Glutamatergic neuron (in vitro differentiated cells): ENCODE measurements around the gene HLA-DQB1. TPM values are rescaled to one million over a fixed set of nuclear protein-coding genes. Genes with fewer than 3 reads are reported as not detected.

Experiments
- DNase-seq: peaks from one replicate; pipeline ENCODE4 v3.0.0; 2022
- H3K27ac Mint-ChIP-seq: one replicate; pipeline ENCODE4 v1.8.0; 2020; ENCODE audit warnings: mild to moderate bottlenecking, mixed read lengths, inconsistent platforms; ENCODE audit not compliant: unreplicated experiment
- H3K27me3 Mint-ChIP-seq: one replicate; pipeline ENCODE4 v1.8.0; 2020; ENCODE audit warnings: mild to moderate bottlenecking, moderate library complexity, mixed read lengths, inconsistent platforms; ENCODE audit not compliant: unreplicated experiment
- H3K36me3 Mint-ChIP-seq: one replicate; pipeline ENCODE4 v1.8.0; 2020; ENCODE audit warnings: mild to moderate bottlenecking, mixed read lengths, inconsistent platforms; ENCODE audit not compliant: unreplicated experiment
- H3K4me1 Mint-ChIP-seq: one replicate; pipeline ENCODE4 v1.8.0; 2020; ENCODE audit warnings: mild to moderate bottlenecking, low read depth, mixed read lengths, inconsistent platforms; ENCODE audit not compliant: unreplicated experiment
- H3K4me3 Mint-ChIP-seq: one replicate; pipeline ENCODE4 v1.8.0; 2020; ENCODE audit warnings: mild to moderate bottlenecking, mixed read lengths, inconsistent platforms; ENCODE audit not compliant: unreplicated experiment
- H3K9me3 Mint-ChIP-seq: one replicate; pipeline ENCODE4 v1.8.0; 2020; ENCODE audit warnings: mild to moderate bottlenecking, moderate library complexity, mixed read lengths, inconsistent platforms; ENCODE audit not compliant: unreplicated experiment
- CTCF ChIP-seq: fragments of 200-600 bp; sonication (generic); IDR thresholded peaks from one replicate; pipeline ENCODE4 v1.5.0; 2021; ENCODE audit not compliant: partially characterized antibody, unreplicated experiment
- total RNA-seq: library from RNA; stranded (reverse); fragmentation: NEBNext Ultra II Directional; extraction: Animal tissue kit (Norgen Biotek cat#: 25700); gene quantifications from one replicate; pipeline ENCODE4 v1.2.1, GENCODE V29; 2021; ENCODE audit not compliant: unreplicated experiment

Gene HLA-DQB1
- total RNA-seq, 1 donor from 2014 or later = not detected

DNA sequence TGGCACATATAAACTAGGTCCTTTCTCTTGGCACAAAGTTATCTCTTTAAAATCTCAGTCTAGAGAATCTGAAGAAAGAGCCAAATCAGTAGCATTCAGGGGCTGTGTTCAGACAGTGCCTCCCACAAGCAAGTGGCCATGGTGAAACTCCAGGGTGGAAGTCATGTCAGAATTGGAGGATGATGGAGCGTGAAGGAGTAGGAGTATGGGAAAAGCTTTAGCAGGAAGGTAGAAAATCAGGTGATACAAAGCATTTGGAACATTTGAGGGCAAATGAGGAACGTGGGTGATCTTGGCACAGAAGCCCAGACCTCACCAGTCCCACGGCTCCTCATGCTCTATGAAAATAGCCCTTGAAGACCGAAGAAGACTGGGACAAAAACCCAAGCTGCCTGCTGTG lies 2.8 kb upstream of the HLA-DQB1 start:
- Mint-ChIP-seq H3K4me3 (no peak overlapping the region), H3K27me3 (peaks cover 7% of the 10 kb centered on the region), H3K36me3 (peaks cover 6% of the 10 kb centered on the region)

DNA sequence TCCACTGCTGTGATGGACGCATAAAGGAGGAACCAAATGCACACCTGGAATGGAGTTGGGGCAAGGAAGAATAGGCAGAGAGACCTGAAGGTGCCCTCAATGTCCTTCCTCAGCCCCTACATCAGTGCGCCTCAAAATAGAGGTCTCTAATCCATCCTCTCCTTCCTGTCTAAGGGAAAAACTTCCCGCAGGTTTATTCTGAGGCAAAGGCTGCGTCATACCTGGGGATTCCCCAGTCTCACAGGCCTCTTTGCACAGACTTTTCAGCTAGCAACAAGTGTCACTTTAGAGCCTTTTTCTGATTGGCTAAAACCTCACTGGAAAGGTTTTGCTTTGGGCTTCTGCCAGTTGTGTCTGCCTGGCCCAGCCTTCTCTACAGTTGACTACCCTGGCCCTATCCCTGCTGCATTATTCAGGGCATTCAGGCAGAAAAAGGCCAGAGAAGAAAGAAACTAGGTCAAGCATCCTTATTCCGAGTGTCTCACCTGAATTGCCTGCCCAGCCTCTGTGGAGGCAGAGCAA lies 1.8 kb upstream of the HLA-DQB1 start:
- Mint-ChIP-seq H3K27ac (no peak overlapping the region), H3K27me3 (peaks cover 9% of the 10 kb centered on the region), H3K9me3 (peaks cover 2% of the 10 kb centered on the region), H3K36me3 (peaks cover 6% of the 10 kb centered on the region), H3K4me3 (no peak overlapping the region), H3K4me1 (peaks cover 2% of the 10 kb centered on the region)
- no peak for TF ChIP-seq CTCF
- no peak for DNase-seq

More for the DNA sequence above, 2.8 kb upstream of the HLA-DQB1 start:
- H3K4me1 Mint-ChIP-seq = peaks cover 2% of the 10 kb centered on the region
- H3K9me3 Mint-ChIP-seq = peaks cover 2% of the 10 kb centered on the region
- TF ChIP-seq CTCF = no peak
- H3K27ac Mint-ChIP-seq = no peak overlapping the region
- DNase-seq = no peak

GRCh38 chr6:32665661-32666060 lies 796 bp downstream of the HLA-DQB1 start:
- TF ChIP-seq CTCF = no peak
- Mint-ChIP-seq H3K4me1 (peaks cover 2% of the 10 kb centered on the region), H3K27me3 (peaks cover 9% of the 10 kb centered on the region), H3K27ac (no peak overlapping the region), H3K9me3 (peaks cover 2% of the 10 kb centered on the region), H3K4me3 (peak overlapping the region; percentile 84), H3K36me3 (no peaks in the 10 kb centered on the region)
- no peak for DNase-seq

DNA sequence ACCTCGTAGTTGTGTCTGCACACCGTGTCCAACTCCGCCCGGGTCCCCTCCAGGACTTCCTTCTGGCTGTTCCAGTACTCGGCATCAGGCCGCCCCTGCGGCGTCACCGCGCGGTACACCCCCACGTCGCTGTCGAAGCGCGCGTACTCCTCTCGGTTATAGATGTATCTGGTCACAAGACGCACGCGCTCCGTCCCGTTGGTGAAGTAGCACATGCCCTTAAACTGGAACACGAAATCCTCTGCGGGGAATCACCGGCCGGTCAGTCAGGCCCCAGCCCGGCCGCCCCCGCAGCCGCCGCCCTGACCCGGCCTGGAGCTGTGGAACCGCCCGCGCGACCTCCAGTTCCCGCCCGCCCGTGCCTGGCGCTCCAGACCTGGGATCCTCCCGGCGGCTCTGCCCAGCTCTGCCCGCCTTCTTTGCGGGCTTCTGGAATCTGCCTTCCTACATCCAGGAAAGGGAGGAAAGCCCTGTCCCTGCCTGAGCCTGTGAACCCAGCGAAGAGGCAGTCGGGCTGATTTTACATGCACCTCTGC lies 1.6 kb downstream of the HLA-DQB1 start:
- peak; percentile 39 for DNase-seq
- peaks cover 9% of the 10 kb centered on the region for H3K27me3 Mint-ChIP-seq

More for the DNA sequence above, 1.6 kb downstream of the HLA-DQB1 start:
- H3K4me1 Mint-ChIP-seq = peaks cover 5% of the 10 kb centered on the region
- H3K36me3 Mint-ChIP-seq = no peaks in the 10 kb centered on the region
- peaks cover 2% of the 10 kb centered on the region for H3K9me3 Mint-ChIP-seq
- no peak overlapping the region for H3K27ac Mint-ChIP-seq
- TF ChIP-seq CTCF = no peak
- H3K4me3 Mint-ChIP-seq = peak overlapping the region; percentile 83
